Parathyroid adenoma (tissue), 2 donors: ENCODE results near the gene DROSHA.

Experiments used
- H2AFZ ChIP-seq: fragments of 300-600 bp; sonication (generic); one replicate; pipeline ENCODE4 v1.7.0; 2017; ENCODE audit warnings: antibody characterized with exemption, mild to moderate bottlenecking
- H3K27ac ChIP-seq: fragments of 300-600 bp; sonication (generic); one replicate; pipeline ENCODE4 v1.7.0; 2017
- H3K27me3 ChIP-seq: fragments of 300-600 bp; sonication (generic); one replicate; pipeline ENCODE4 v1.7.0; 2017; ENCODE audit warnings: low read length; ENCODE audit not compliant: control insufficient read depth, insufficient read depth
- H3K36me3 ChIP-seq: fragments of 300-600 bp; sonication (generic); one replicate; pipeline ENCODE4 v1.7.0; 2017; ENCODE audit warnings: low read length; ENCODE audit not compliant: control insufficient read depth, insufficient read depth
- H3K4me1 ChIP-seq: fragments of 300-600 bp; sonication (generic); one replicate; pipeline ENCODE4 v1.7.0; 2017; ENCODE audit warnings: control low read depth
- H3K4me2 ChIP-seq: fragments of 300-600 bp; sonication (generic); one replicate; pipeline ENCODE4 v1.7.0; 2017; ENCODE audit warnings: low read length
- H3K4me3 ChIP-seq: fragments of 300-600 bp; sonication (generic); one replicate; pipeline ENCODE4 v1.7.0; 2017; ENCODE audit warnings: low read depth, low read length
- H3K79me2 ChIP-seq: fragments of 300-600 bp; sonication (generic); one replicate; pipeline ENCODE4 v1.7.0; 2017; ENCODE audit warnings: control low read depth
- H3K9ac ChIP-seq: fragments of 300-600 bp; sonication (generic); one replicate; pipeline ENCODE4 v1.7.0; 2017; ENCODE audit warnings: mild to moderate bottlenecking
- H3K9me3 ChIP-seq: fragments of 300-600 bp; sonication (generic); one replicate; pipeline ENCODE4 v1.7.0; 2017; ENCODE audit warnings: low read length; ENCODE audit not compliant: control insufficient read depth
- TF ChIP-seq, protein P1 (sequence below): fragments of 300-600 bp; sonication (generic); IDR thresholded peaks from one replicate; pipeline ENCODE4 v1.7.0; 2017; ENCODE audit warnings: antibody characterized with exemption, mild to moderate bottlenecking
- donor health status: primary hyperparathyroidism.

Gene DROSHA

DNA sequence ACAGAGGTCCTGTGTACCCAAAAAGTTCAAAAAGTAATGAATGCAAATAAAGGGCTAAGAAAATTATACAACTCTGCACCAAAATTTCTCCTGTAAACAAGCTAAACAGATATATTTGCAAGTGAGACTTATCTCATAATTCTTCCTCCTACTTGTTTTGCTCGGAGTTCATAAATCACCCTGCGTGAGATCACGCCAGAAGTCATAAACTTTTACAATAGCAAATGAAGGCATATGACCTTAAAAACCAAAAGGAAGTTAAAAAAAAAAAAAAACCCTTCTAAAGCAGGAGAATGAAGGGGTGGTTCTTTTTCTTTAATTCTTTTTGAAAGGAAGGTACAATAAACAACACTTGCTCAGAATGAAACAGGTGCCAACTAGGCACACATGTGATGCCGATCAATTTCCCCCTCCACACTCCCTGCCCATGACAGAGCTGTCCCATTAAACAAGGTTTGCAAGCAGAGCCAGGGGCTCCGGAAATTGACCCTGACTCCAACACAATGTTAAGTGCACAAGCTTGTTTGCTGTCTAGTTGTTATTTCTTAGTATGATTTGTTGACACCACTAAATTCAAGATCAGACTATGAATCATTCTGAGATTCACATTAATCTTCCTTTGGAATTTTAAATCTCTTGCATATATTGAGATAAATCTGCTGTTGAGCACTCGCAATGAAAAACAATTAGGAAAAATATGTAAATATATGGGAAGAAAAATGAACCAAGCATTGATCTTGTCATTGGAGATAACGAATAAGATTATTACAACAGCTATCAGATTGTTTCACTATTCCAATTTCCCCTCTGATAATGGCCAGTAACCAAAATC, 46.3 kb downstream of the DROSHA start:
- H3K4me3 ChIP-seq, result no peak overlapping the region
- no peaks in the 10 kb centered on the region for H3K27me3 ChIP-seq
- H3K4me1 ChIP-seq, result no peaks in the 10 kb centered on the region
- no peak overlapping the region for H3K27ac ChIP-seq
- no peak overlapping the region for H3K9ac ChIP-seq
- no peaks in the 10 kb centered on the region for H3K79me2 ChIP-seq
- no peak overlapping the region for H3K4me2 ChIP-seq
- H3K36me3 ChIP-seq, result no peaks in the 10 kb centered on the region
- H3K9me3 ChIP-seq, result no peaks in the 10 kb centered on the region
- TF ChIP-seq, protein P1, sequence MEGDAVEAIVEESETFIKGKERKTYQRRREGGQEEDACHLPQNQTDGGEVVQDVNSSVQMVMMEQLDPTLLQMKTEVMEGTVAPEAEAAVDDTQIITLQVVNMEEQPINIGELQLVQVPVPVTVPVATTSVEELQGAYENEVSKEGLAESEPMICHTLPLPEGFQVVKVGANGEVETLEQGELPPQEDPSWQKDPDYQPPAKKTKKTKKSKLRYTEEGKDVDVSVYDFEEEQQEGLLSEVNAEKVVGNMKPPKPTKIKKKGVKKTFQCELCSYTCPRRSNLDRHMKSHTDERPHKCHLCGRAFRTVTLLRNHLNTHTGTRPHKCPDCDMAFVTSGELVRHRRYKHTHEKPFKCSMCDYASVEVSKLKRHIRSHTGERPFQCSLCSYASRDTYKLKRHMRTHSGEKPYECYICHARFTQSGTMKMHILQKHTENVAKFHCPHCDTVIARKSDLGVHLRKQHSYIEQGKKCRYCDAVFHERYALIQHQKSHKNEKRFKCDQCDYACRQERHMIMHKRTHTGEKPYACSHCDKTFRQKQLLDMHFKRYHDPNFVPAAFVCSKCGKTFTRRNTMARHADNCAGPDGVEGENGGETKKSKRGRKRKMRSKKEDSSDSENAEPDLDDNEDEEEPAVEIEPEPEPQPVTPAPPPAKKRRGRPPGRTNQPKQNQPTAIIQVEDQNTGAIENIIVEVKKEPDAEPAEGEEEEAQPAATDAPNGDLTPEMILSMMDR, result no peak
- H2AFZ ChIP-seq, result no peak overlapping the region

DNA sequence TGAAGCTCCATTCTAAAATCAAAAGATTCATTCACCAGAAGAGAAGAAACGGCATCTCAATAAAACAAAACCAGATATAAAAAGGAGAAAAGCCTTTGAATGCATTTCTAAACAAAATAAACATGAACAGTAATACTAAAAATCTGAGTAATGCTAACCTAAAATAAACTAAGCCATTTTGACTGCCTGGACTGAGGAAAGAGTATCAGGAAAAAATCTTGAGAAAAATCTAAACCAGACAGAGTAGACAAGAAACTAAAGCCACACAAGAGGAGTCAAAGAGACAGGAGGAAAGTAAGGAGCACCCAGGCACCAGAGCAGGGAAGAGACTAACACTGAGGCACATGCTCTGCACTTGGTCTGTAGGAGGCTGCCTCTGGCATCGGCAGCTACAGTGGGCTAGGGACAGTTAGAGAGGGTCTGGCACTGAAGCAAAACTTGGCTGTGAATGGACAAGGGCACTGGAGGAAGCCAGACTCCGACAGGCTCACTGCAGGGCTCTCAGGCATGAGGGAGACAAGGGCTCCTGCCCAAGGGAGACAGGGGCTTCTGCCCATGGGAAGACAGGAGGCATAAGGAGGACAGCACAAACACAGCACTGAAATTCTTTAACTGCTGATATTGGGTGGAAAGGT, 50.2 kb downstream of the DROSHA start:
- TF ChIP-seq, protein P1, result no peak
- Histone ChIP-seq H3K36me3 (no peaks in the 10 kb centered on the region), H3K4me2 (no peak overlapping the region), H3K4me1 (no peaks in the 10 kb centered on the region), H3K9me3 (no peaks in the 10 kb centered on the region), H3K79me2 (no peaks in the 10 kb centered on the region), H2AFZ (no peak overlapping the region), H3K4me3 (no peak overlapping the region), H3K27me3 (no peaks in the 10 kb centered on the region), H3K27ac (no peak overlapping the region), H3K9ac (no peak overlapping the region)

DNA sequence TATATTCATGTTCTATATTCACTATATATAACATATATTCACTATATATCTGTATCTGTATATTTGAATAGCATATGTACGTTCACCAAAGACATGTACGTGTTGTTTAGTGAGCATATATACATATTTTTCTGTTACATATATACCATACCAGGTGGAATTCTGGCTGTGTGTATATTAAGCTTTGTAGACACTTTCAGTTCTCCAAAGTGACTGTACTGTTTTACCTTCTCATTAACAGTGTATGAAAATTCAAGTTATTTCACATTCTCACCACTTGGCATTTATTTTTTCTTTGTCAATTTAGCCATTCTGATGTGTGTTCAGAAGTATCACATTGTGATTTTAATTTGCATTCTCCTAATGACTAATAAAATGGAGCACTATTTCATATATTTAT, 52.2 kb downstream of the DROSHA start:
- Histone ChIP-seq H3K9ac (no peak overlapping the region), H3K27ac (no peak overlapping the region), H3K4me1 (no peaks in the 10 kb centered on the region), H3K4me3 (no peak overlapping the region), H3K9me3 (no peaks in the 10 kb centered on the region), H3K27me3 (no peaks in the 10 kb centered on the region), H2AFZ (no peak overlapping the region), H3K79me2 (no peaks in the 10 kb centered on the region), H3K4me2 (no peak overlapping the region), H3K36me3 (no peaks in the 10 kb centered on the region)
- TF ChIP-seq, protein P1, result no peak

DNA sequence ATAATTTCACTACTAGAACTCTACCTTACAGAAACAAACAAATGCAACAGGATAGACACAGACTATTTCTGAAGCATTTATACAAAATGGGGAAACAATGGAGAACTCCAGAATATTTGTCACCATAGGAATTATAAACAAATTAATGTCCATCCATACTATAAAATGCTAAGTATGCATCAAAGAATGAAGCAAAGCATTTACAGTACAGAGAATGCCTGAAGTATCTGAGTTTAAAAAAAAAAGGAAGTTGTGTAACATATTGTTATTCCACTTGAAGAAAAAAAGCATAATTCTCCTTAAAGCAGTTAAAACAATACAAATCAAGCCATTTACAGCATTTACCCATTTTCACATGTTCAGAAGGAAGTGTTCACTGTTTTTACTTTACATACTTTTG, 53.0 kb downstream of the DROSHA start:
- Histone ChIP-seq H3K4me1 (no peaks in the 10 kb centered on the region), H3K27me3 (no peaks in the 10 kb centered on the region), H2AFZ (no peak overlapping the region), H3K9me3 (no peaks in the 10 kb centered on the region), H3K36me3 (no peaks in the 10 kb centered on the region), H3K27ac (no peak overlapping the region), H3K4me3 (no peak overlapping the region), H3K79me2 (no peaks in the 10 kb centered on the region), H3K9ac (no peak overlapping the region), H3K4me2 (no peak overlapping the region)
- TF ChIP-seq, protein P1, result no peak
